K562 (cell line): ENCODE results near the gene AAK1. TPM values are rescaled to one million over a fixed set of nuclear protein-coding genes. Genes with fewer than 3 reads are reported as not detected.

ENCODE experiments used
- BHLHE40 ChIP-seq: IDR thresholded peaks from 2 replicates; pipeline ENCODE4 v1.6.1; 2011; ENCODE audit warnings: low read length, improper control_type of control experiment
- CEBPB ChIP-seq: fragments of 450-650 bp; IDR thresholded peaks from 2 replicates; pipeline ENCODE4 v1.6.1; 2016; ENCODE audit warnings: missing genetic modification characterization, missing compliant biosample characterization
- MCM2 ChIP-seq: fragments of 450-650 bp; IDR thresholded peaks from 2 replicates; pipeline ENCODE4 v1.6.1; 2017; ENCODE audit warnings: low read depth, mild to moderate bottlenecking
- MED1 ChIP-seq: sonication (generic); formaldehyde crosslinking; IDR thresholded peaks from 2 replicates; pipeline ENCODE4 v1.8.1; 2023; ENCODE audit warnings: missing genetic modification reagents, borderline replicate concordance
- NR2C1 ChIP-seq, 2 experiments: fragments of 450-650 bp; IDR thresholded peaks; 2 replicates each; pipeline ENCODE4 v1.6.1; 2017; ENCODE audit warnings: mild to moderate bottlenecking in 2 of 2, antibody characterized with exemption in 1 of 2, inconsistent platforms in 1 of 2, missing compliant biosample characterization in 1 of 2, missing genetic modification characterization in 1 of 2
- NRF1 ChIP-seq, 2 experiments: fragments of 450-650 bp; IDR thresholded peaks in 1 of 2; conservative IDR thresholded peaks in 1 of 2; 2 replicates each; pipeline ENCODE4 v1.6.1; 2014; ENCODE audit warnings: mild to moderate bottlenecking in 2 of 2
- PPARD ChIP-seq: fragments of 250-450 bp; sonication (Bioruptor Pico); IDR thresholded peaks from 2 replicates; pipeline ENCODE4 v1.8.0; 2022; ENCODE audit warnings: inconsistent platforms, mild to moderate bottlenecking, moderate library complexity
- ZFP30 ChIP-seq: fragments of 250-450 bp; sonication (Bioruptor Pico); IDR thresholded peaks from 2 replicates; pipeline ENCODE4 v1.8.0; 2022; ENCODE audit warnings: moderate library complexity, mild to moderate bottlenecking, inconsistent platforms, borderline replicate concordance
- polyA plus RNA-seq, 8 experiments: library from polyadenylated mRNA; depleted of rRNA in 4 of 8; stranded (reverse) in 5 of 8; unstranded in 3 of 8; fragments of >200 nt; fragmentation: Nextera tagmentation in 2 of 8; fragmentation: Illumina TruSeq in 1 of 8; extraction: Ambion mirVana in 2 of 8; extraction: Trizol in 1 of 8; gene quantifications; 2 replicates each; pipeline versions ENCODE4 v1.2.1 to v1.2.3, GENCODE V29; 2011 to 2014; ENCODE audit warnings: inconsistent platforms in 1 of 8, missing spikeins in 1 of 8
- total RNA-seq, 7 experiments: library from RNA; depleted of rRNA in 6 of 7; stranded (reverse); fragments of >200 nt in 6 of 7; fragmentation: Illumina TruSeq in 2 of 7; extraction: Trizol in 2 of 7; gene quantifications; 2 replicates each; pipeline versions ENCODE4 v1.2.1 to v1.2.3, GENCODE V29; 2011 to 2021; ENCODE audit warnings: low replicate concordance in 1 of 7
- TF ChIP-seq, protein P1 (sequence below): fragments of 250-450 bp; sonication (Bioruptor Pico); IDR thresholded peaks from 2 replicates; pipeline ENCODE4 v1.5.0; 2021
- TF ChIP-seq, protein P2 (sequence below): fragments of 450-650 bp; IDR thresholded peaks from 2 replicates; pipeline ENCODE4 v1.6.1; 2016; ENCODE audit warnings: missing biosample characterization, missing genetic modification characterization
- TF ChIP-seq, protein P3 (sequence below), 2 experiments: fragments of 450-650 bp in 1 of 2; sonication (generic) in 1 of 2; formaldehyde crosslinking in 1 of 2; IDR thresholded peaks in 1 of 2; conservative IDR thresholded peaks in 1 of 2; 2 replicates each; pipeline versions ENCODE4 v1.6.1 to v1.8.1; 2016 to 2023; ENCODE audit warnings: mild to moderate bottlenecking in 2 of 2, moderate library complexity in 2 of 2, inconsistent platforms in 1 of 2, missing genetic modification reagents in 1 of 2
- TF ChIP-seq, protein P4 (sequence below), 2 experiments: fragments of 250-450 bp in 1 of 2; fragments of 450-650 bp in 1 of 2; sonication (Bioruptor Pico) in 1 of 2; IDR thresholded peaks; 2 replicates each; pipeline versions ENCODE4 v1.6.1 to v1.8.0; 2016 to 2021; ENCODE audit warnings: mild to moderate bottlenecking in 2 of 2, moderate library complexity in 2 of 2, missing compliant biosample characterization in 1 of 2, missing genetic modification characterization in 1 of 2

The AAK1 gene
- total and polyA plus RNA-seq, 9 of the 15 experiments (the other 6 are each of a cell fraction or from before 2014, with no cell fraction given), result 0.89 to 17.1 (median 6.0) TPM

DNA sequence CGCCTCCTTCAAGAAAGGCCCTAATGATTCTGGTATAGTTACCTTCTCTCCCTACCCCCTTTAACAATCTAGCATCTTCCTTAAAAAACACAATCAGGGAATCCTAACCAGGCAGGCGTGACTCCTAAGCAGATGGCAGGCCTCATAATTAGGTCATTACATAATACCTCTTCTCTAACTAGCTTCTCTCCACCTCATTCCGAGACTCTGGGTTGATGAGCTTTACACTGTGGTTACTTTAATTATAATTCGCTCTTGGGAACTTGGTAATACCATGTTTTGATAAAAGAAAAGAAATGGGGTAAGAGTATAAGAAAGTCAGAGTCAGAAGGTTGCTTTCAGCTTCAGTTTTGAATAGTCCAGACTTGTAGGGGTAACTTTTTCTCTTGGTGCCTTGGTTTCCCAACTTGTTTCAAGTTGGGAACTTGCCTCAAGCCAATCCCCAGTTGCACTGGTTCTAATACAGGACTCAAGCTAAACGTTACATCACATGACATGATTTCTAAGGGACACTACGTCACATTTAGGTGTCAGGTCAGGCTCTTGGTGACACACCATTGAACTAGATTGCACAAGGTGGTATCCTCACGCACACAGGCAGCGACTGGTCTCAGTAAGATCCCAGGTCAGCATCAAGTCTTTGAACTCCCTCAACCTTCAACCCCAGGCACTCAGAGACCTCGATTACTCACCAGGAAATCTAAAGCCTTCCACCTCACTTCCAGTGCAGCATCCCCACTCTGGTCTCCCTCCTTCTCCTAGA, 59.2 kb downstream of the AAK1 start (continued):
- TF ChIP-seq, protein P1, sequence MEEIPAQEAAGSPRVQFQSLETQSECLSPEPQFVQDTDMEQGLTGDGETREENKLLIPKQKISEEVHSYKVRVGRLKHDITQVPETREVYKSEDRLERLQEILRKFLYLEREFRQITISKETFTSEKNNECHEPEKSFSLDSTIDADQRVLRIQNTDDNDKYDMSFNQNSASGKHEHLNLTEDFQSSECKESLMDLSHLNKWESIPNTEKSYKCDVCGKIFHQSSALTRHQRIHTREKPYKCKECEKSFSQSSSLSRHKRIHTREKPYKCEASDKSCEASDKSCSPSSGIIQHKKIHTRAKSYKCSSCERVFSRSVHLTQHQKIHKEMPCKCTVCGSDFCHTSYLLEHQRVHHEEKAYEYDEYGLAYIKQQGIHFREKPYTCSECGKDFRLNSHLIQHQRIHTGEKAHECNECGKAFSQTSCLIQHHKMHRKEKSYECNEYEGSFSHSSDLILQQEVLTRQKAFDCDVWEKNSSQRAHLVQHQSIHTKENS (CRISPR knock-in tag), result no peak
- peak; percentile 73 for TF ChIP-seq CEBPB (tag)
- no peak for TF ChIP-seq MED1 (CRISPR knock-in tag)
- TF ChIP-seq, protein P2, sequence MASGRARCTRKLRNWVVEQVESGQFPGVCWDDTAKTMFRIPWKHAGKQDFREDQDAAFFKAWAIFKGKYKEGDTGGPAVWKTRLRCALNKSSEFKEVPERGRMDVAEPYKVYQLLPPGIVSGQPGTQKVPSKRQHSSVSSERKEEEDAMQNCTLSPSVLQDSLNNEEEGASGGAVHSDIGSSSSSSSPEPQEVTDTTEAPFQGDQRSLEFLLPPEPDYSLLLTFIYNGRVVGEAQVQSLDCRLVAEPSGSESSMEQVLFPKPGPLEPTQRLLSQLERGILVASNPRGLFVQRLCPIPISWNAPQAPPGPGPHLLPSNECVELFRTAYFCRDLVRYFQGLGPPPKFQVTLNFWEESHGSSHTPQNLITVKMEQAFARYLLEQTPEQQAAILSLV (tag), result 0 out of 2 replicates have a peak, but pooled peaks have one; percentile 11
- TF ChIP-seq ZFP30, result no peak
- no peak for TF ChIP-seq PPARD
- TF ChIP-seq MCM2, result no peak
- TF ChIP-seq NRF1 (conservative IDR thresholded peaks at IDR 0.05 in 1 of 2, IDR thresholded peaks at IDR 0.05 in 1 of 2), result no peak
- TF ChIP-seq, protein P3, sequence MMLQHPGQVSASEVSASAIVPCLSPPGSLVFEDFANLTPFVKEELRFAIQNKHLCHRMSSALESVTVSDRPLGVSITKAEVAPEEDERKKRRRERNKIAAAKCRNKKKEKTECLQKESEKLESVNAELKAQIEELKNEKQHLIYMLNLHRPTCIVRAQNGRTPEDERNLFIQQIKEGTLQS (IDR thresholded peaks at IDR 0.05), result 0 out of 2 replicates have a peak, but pooled peaks have one; percentile 20
- TF ChIP-seq, protein P3 (CRISPR knock-in tag; conservative IDR thresholded peaks at IDR 0.05), result no peak
- TF ChIP-seq BHLHE40, result no peak
- TF ChIP-seq NR2C1 (IDR thresholded peaks at IDR 0.05), result no peak
- TF ChIP-seq NR2C1 (tag; IDR thresholded peaks at IDR 0.05), result 0 out of 2 replicates have a peak, but pooled peaks have one; percentile 17
- TF ChIP-seq, protein P4, sequence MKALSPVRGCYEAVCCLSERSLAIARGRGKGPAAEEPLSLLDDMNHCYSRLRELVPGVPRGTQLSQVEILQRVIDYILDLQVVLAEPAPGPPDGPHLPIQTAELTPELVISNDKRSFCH (CRISPR knock-in tag; IDR thresholded peaks at IDR 0.05), result no peak
- TF ChIP-seq, protein P4 (tag; IDR thresholded peaks at IDR 0.05), result no peak
